Endodermal cell (in vitro differentiated cells): ENCODE measurements around the gene ARID2. TPM values are rescaled to one million over a fixed set of nuclear protein-coding genes. Genes with fewer than 3 reads are reported as not detected.

ENCODE experiments used
- DNase-seq: peaks from one replicate; pipeline ENCODE4 v3.0.0-alpha.2; 2017
- H3K27ac ChIP-seq: 2 replicates; pipeline ENCODE4 v1.5.1; 2013; ENCODE audit warnings: mild to moderate bottlenecking, low read depth, low read length, moderate library complexity
- H3K27me3 ChIP-seq: 2 replicates; pipeline ENCODE4 v1.6.1; 2013; ENCODE audit warnings: mild to moderate bottlenecking, low read length, moderate library complexity; ENCODE audit not compliant: insufficient read depth, control insufficient read depth, poor library complexity, severe bottlenecking
- H3K36me3 ChIP-seq: 2 replicates; pipeline ENCODE4 v1.7.0; 2013; ENCODE audit warnings: mild to moderate bottlenecking, low read length, moderate library complexity; ENCODE audit not compliant: control insufficient read depth, insufficient read depth
- H3K4me1 ChIP-seq: one replicate; pipeline ENCODE4 v1.7.0; 2013; ENCODE audit warnings: low read length; ENCODE audit not compliant: control insufficient read depth, insufficient read depth
- H3K4me3 ChIP-seq: 2 replicates; pipeline ENCODE4 v1.5.1; 2013; ENCODE audit warnings: mild to moderate bottlenecking, low read length, moderate library complexity
- H3K9ac ChIP-seq: 2 replicates; pipeline ENCODE4 v1.6.1; 2013; ENCODE audit warnings: mild to moderate bottlenecking, low read length, moderate library complexity; ENCODE audit not compliant: poor library complexity, severe bottlenecking; ENCODE audit errors: extremely low read depth
- H3K9me3 ChIP-seq: 2 replicates; pipeline ENCODE4 v1.6.1; 2013; ENCODE audit warnings: mild to moderate bottlenecking, low read length, moderate library complexity; ENCODE audit not compliant: control insufficient read depth
- H3K27ac Mint-ChIP-seq: 2 replicates; pipeline ENCODE4 v1.8.0; 2020; ENCODE audit warnings: mixed read lengths
- H3K27me3 Mint-ChIP-seq: 2 replicates; pipeline ENCODE4 v1.8.0; 2021; ENCODE audit warnings: mild to moderate bottlenecking, mixed read lengths; ENCODE audit not compliant: insufficient read depth
- H3K36me3 Mint-ChIP-seq: 2 replicates; pipeline ENCODE4 v1.8.0; 2020; ENCODE audit warnings: low read depth, mixed read lengths
- H3K4me1 Mint-ChIP-seq: 2 replicates; pipeline ENCODE4 v1.8.0; 2020; ENCODE audit warnings: mixed read lengths
- H3K4me3 Mint-ChIP-seq: 2 replicates; pipeline ENCODE4 v1.8.0; 2020; ENCODE audit warnings: mild to moderate bottlenecking, moderate library complexity, mixed read lengths
- H3K9me3 Mint-ChIP-seq: 2 replicates; pipeline ENCODE4 v1.8.0; 2020; ENCODE audit warnings: mild to moderate bottlenecking, mixed read lengths
- CTCF ChIP-seq: fragments of 200-600 bp; sonication (generic); conservative IDR thresholded peaks from 2 replicates; pipeline ENCODE4 v1.5.0; 2021; ENCODE audit warnings: antibody characterized with exemption, mild to moderate bottlenecking
- WGBS, 2 experiments: methylation state at CpG; one replicate each; pipeline versions ENCODE4 v1.1.5 to v1.1.7; 2013; ENCODE audit warnings: missing lambda C conversion rate in 2 of 2, mixed read lengths in 1 of 2; ENCODE audit not compliant: insufficient coverage in 1 of 2, insufficient read length in 1 of 2; 5-methylcytosine and 5-hydroxymethylcytosine counted together
- total RNA-seq, 2 donors: library from RNA; stranded (reverse); fragmentation: NEBNext Ultra II Directional in 1 of 2; extraction: Animal tissue kit (Norgen Biotek cat#: 25700) in 1 of 2; gene quantifications; 2 replicates in 1 of 2; 3 replicates in 1 of 2; pipeline ENCODE4 v1.2.1, GENCODE V29; 2021

The ARID2 gene
- total RNA-seq, 2 donors from 2014 or later = 54.0 to 58.1 TPM

GRCh38 chr12:45877069-45877468 is 147.6 kb downstream of the ARID2 start:
- TF ChIP-seq CTCF = no peak
- H3K4me1 Mint-ChIP-seq = peaks cover 37% of the 10 kb centered on the region

GRCh38 chr12:45878630-45879255 is 149.2 kb downstream of the ARID2 start:
- H3K4me3 Mint-ChIP-seq = peak overlapping the region; percentile 0
- Histone ChIP-seq H3K27ac (no peak overlapping the region), H3K27me3 (no peaks in the 10 kb centered on the region), H3K4me3 (peak overlapping the region; percentile 24), H3K9me3 (peaks cover 20% of the 10 kb centered on the region), H3K4me1 (peaks cover 6% of the 10 kb centered on the region), H3K9ac (no peak overlapping the region), H3K36me3 (peaks cover 46% of the 10 kb centered on the region)
- H3K27me3 Mint-ChIP-seq = no peaks in the 10 kb centered on the region
- TF ChIP-seq CTCF = no peak
- H3K27ac Mint-ChIP-seq = peak overlapping the region; percentile 69
- no peak for DNase-seq
- WGBS, 2 experiments = 84 to 85% methylated on average over 2 to 8 of the region's 8 CpGs
- H3K4me1 Mint-ChIP-seq = peaks cover 40% of the 10 kb centered on the region
- H3K9me3 Mint-ChIP-seq = peaks cover 12% of the 10 kb centered on the region
- peaks cover 58% of the 10 kb centered on the region for H3K36me3 Mint-ChIP-seq

More at GRCh38 chr12:45877069-45877468, 147.6 kb downstream of the ARID2 start:
- no peaks in the 10 kb centered on the region for H3K27me3 Mint-ChIP-seq
- H3K36me3 Mint-ChIP-seq = peaks cover 63% of the 10 kb centered on the region
- H3K27me3 ChIP-seq = no peaks in the 10 kb centered on the region
- no peak overlapping the region for H3K27ac ChIP-seq
- no peak overlapping the region for H3K4me3 Mint-ChIP-seq
- H3K27ac Mint-ChIP-seq = no peak overlapping the region
- H3K9me3 Mint-ChIP-seq = peaks cover 12% of the 10 kb centered on the region
- H3K9me3 ChIP-seq = peaks cover 20% of the 10 kb centered on the region
- WGBS, 2 experiments = 97% methylated on average over 4 to 5 of the region's 5 CpGs
- no peak overlapping the region for H3K9ac ChIP-seq
- H3K4me1 ChIP-seq = peaks cover 6% of the 10 kb centered on the region
- H3K36me3 ChIP-seq = peaks cover 54% of the 10 kb centered on the region
- no peak overlapping the region for H3K4me3 ChIP-seq
- DNase-seq = no peak

GRCh38 chr12:45879363-45879895 is 149.9 kb downstream of the ARID2 start:
- 80 to 85% methylated on average over 1 to 2 of the region's 2 CpGs for WGBS, 2 experiments
- no peak overlapping the region for H3K27ac ChIP-seq
- Mint-ChIP-seq H3K4me1 (peaks cover 40% of the 10 kb centered on the region), H3K9me3 (peaks cover 12% of the 10 kb centered on the region), H3K27me3 (no peaks in the 10 kb centered on the region), H3K27ac (peak overlapping the region; percentile 69), H3K36me3 (peaks cover 54% of the 10 kb centered on the region), H3K4me3 (peak overlapping the region; percentile 0)
- no peaks in the 10 kb centered on the region for H3K27me3 ChIP-seq
- H3K9me3 ChIP-seq = peaks cover 26% of the 10 kb centered on the region
- H3K9ac ChIP-seq = no peak overlapping the region
- peaks cover 6% of the 10 kb centered on the region for H3K4me1 ChIP-seq
- H3K36me3 ChIP-seq = peaks cover 44% of the 10 kb centered on the region
- TF ChIP-seq CTCF = no peak
- no peak for DNase-seq
- no peak overlapping the region for H3K4me3 ChIP-seq
